HG03097 (cell line): ENCODE data around the gene TASL.
A peak's percentile ranks its signal among the peaks of the same experiment; 100 is the strongest.
"Not testable (repeated sequence)": the region's sequence is repeated elsewhere in the genome, so short reads cannot be mapped to it uniquely, and the experiment has no call there.

ENCODE experiments used
- ATAC-seq: cut with Tn5 transposase; IDR thresholded peaks from one replicate; pipeline ENCODE4 v1.9.1; 2021; ENCODE audit not compliant: unreplicated experiment, low FRiP score

TASL gene

DNA sequence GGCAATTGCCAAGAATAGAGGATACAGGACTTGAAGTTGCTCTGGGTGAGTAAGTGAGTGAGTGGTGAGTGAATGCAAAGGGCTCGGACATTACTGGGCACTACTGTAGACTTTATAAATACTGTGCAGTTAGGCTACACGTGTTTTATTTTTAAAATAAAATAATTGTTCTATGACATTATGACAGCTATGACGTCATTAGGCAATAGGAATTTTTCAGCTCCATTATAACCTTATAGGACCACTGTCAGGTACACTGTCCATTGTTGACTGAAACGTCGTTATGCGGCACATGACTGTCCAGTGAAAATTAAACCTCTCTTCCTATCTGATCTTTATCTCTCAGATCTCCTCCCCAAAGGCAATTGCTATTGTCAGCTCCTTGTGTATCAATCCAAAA is 5.1 kb upstream of the TASL start:
- no peak for ATAC-seq

DNA sequence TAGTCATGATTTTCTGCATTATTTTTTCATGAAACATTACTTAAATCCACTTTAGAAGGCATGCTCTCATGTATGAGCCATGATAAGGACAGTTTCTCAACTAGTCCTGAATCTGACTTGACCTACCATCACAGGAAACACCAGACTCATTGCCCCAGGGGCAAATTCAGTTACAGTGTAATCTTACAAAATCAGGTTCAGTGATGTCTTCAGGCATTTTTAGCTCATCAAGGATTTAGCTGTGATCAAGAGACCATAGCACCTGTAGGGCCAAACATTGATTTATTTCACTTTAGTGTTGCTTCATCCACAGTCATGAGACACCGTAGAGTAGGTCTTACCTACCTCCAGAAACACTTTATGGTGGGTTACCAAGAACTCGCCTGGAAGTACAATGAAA is 3.1 kb upstream of the TASL start:
- ATAC-seq, result no peak

DNA sequence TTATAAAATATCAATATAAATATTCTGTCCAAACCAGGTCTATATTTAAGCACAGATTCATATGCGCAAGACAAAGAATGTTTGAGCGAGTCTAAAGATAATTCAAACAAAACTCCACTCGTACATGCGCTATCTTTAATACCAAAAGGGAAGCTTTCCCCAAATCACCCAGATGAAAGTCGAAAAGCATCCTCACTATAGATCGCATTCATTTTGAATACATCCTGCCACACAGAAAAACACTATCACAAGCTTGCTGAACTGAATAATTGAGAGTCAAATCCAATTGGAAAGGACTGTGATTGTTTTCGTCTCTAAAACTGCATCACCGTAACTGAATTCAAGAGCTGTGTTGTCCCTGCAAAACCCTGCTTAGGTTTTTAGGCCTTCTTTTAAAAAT is 685 bp downstream of the TASL start:
- ATAC-seq, result no peak

DNA sequence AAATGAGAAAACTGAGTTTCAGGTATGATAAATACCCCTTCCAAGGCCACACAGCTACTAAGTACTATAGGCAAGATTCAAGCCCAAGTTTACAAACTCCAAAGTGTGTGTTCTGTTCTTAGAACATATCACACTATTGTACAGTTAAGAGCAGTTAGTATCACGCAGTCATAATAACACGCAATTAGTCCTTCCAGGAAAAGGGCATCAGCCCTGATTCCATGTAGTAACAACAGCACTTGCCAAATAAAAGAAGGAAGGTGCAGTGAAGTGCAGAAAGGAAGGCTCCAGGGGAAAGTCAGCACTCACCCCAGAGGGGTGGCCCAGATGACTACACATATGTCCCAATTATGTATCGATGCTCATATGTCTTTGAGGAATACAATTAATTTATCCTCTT is 4.4 kb downstream of the TASL start:
- no peak for ATAC-seq

DNA sequence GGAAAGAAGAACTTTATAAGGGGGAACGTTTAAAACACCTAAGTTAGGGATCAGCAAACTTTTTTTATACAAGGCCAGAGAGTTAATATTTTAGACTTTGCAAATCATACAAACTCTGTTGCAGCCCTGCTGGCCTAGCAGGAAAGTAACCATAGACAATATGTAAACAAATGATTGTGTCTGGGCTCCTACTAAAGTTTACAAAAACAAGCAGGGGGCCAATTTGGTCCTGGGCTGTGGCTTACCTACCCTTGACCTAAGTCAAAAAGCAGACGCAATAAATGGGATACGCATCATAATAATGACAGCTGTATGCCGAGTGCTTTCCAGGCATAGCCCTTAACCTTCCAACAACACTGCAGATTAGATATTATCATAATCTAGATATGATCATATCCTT is 4.9 kb downstream of the TASL start:
- no peak for ATAC-seq

DNA sequence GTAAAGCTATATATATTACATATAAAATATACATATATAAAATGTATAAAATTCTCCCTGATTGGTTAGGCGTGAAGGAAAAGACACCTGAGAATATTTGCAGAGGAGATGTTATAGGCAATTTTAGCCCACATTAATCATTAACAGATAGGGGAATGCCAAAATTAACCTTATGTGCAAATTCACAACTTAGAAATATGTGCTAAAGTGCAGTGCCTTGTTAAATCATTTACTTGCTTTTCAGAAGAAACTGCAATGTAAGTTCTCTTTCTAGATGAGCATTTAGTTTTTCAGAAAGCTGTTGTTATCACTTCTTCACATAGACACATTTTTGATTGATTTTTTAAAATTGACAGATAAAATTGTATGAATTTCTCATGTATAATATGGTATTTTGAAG is 5.6 kb downstream of the TASL start:
- ATAC-seq, result peak; percentile 45

DNA sequence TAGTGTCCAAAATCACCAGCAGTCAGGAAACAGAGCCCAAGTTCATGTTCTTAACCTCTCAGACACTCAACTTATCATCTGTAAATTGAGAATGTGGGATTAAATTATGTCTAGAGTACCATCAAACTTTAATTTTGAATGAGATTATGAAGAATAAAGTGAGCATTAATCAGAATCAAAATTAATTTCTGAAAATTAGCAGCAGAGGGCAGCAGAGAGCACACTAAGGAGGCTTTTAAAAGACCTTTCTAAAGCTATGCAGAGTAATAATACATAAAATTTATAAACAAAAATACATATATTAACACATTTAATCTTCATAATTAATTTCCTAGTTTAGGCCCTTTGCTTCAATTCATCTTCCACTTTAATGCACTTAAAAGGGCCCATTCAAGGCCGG is 7.1 kb downstream of the TASL start:
- ATAC-seq, result no peak

DNA sequence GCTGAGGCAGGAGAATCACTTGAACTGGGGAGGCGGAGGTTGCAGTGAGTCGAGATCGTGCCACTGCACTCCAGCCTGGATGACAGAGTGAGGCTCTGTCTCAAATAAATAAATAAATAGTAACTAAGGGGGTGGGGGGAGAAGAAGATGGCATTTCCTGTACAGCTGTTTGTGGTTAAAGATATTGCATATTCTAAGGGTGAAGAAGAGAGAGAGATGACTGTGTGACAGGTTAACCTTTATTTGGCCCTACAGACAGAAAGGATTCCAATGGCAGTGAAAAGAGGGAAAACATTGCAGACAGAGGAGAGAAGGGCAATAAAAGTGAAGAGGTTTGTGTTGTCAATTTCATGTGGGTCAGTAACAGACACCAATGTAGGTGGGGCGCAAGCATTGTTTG is 9.4 kb downstream of the TASL start:
- peak; percentile 46 for ATAC-seq

DNA sequence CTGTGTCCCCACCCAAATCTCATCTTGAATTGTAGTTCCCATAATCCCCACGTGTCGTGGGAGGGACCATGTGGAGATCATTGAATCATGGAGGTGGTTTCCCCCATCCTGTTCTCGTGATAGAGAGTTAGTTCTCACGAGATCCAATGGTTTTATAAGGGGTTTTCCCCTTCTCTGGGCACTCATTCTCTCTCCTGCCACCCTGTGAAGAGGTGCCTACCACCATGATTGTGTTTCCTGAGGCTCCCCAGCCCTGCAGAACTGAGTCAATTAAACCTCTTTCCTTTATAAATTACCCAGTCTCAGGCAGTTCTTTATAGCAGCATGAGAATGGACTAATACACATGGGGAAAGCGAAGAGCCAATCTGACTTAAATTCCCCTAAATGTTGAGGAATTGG is 14.5 kb downstream of the TASL start:
- ATAC-seq, result not testable (repeated sequence)

DNA sequence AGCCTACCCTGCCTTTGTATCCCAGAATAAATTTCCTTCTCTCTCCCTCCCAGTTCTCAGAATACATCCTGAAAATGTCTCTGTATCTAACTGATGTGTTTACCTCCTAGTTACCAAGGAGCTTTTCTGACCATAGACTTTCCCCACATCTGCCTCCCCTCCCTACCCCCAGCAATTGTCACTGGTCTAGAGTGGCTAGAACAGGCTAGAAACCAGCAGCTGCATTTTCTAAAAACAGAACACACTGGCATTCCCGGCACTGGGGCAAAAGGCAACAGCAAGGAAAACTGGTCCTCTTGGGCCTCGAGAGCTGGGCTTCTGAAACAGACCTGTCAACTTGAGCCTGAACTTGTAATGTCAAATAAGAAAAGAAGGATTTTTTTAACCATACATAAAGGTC is 16.4 kb downstream of the TASL start:
- ATAC-seq, result no peak

DNA sequence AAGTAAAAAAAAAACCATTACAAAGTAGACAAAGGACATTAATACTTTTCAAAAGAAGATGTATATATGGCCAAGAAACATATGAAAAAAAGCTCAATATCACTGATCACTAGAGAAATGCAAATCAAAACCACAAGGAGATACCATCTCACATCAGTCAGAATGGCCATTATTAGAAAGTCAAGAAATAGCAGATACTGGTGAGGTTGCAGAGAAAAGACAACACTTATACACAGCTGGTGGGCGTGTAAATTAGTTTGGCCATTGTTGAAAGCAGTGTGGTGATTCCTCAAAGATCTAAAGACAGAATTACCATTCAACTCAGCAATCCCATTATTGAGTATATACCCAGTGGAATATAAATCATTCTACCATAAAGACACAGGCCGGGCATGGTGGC is 39.3 kb downstream of the TASL start:
- ATAC-seq, result no peak

DNA sequence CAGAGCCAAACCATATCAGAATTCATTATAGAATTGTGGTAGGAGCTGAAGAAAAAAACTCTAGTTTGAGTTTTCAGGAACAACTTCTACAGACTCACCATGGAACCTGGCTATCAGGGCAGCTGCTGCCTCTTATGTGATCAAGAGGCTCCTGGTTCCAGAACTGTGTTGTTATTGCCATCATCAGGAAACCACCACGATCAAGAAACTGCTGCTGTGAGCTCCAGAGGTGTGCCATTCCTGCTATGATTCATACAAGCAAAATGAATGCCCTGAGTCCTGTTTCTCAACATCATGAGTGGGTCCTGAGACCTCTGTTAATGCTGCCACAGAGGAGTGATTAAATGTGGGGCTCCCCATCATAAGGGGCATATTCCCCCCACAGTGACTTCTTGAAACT is 43.7 kb downstream of the TASL start:
- no peak for ATAC-seq

DNA sequence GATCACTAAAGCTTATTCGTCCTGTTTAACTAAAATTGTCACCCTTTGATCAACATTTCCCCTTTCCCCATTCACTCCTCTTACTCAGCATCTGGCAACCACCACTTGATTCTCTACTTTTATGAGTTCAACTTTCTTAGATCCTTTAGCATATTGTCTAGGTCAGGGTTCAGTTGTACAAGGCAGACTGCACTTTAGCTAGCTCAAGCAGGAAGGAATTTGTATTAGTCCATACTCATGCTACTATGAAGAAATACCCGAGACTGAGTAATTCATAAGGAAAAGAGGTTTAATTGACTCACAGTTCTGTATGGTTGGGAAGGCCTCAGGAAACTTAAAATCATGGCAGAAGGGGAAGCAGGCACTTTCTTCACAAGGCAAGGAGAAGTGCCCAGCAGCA is 44.3 kb downstream of the TASL start:
- no peak for ATAC-seq

DNA sequence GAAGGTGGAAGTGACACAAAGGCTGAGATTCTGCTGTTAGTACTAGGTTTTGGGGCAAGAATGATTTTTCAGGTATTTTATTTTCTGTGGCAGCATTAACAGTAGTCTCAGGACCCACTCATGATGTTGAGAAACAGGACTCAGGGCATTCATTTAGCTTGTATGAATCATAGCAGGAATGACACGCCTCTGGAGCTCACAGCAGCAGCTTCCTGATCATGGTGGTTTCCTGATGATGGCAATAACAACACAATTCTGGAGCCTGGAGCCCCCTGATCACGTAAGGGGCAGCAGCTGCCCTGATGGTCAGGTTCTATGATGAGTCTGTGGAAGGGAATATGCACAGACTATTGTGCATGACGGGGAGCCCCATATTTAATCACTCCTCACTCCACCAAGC is 47.0 kb downstream of the TASL start:
- no peak for ATAC-seq

DNA sequence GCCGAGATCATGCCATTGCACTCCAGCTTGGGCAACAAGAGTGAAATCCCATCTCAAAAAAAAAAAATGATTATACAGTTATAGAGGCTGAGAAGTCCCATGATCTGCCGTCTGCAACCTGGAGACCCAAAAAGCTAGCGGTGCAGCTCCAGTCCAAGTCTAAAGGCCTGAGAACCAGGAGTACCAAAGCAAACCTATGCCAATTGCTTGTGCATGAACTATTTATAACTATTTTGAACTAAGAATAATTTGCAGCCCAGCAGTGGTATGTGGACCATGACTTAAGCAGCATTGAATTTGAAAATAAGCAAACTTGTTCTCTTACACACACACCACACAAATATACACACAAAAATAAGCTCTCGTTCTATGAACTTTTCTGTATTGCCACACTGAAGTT is 51.8 kb downstream of the TASL start:
- ATAC-seq, result no peak

DNA sequence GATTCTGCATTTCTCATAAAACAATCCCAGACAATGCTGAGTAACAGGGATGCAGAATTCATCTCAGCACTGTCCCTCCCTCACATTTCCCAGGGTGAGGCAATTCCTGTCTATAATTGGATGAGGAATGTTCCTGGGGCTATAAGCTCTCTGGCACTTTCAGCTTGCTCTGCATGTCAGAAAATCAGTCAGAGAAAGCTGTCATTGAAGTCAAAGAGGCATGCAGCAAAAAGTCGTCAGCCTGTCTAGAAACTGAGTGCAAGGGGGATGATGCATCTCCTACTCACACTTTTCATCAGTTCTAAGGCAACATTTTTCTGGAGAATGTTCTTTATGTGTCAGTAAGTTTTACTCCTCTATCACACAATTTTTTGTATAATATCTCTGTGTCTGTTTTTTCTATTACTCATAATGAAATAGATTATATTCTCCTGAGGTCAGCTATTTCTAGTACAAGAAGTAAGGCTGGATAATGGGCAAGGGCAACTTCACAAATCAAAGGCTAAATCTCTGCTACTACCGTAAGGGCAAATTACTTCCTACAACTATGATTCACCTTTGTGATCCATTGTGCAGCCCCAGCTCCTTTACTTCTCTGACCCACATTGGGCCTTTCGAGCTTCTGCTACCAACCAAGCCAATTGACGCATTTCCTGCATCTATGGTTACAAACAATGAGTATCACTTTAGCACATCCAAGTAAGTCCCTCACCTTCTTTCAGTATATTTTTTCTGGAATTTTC is 56.0 kb downstream of the TASL start:
- no peak for ATAC-seq

DNA sequence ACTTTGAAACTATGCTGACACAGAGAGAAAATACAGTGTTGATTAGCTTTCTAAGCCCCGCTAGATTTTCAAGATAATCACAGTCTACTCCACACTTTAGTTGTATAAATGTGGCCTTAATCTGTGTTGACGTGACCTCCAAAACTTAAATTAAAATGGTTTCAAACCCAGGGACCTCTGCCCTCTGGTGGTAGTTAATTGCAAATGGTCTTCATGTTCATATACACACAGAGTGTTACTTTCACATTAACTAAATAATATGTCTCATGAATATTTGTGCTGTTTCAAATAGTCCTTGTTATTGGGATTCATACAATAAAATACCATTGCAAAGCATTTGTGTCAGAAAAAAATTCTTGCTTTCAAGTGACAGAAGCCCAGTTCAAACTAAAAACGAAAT is 64.3 kb downstream of the TASL start:
- ATAC-seq, result no peak
